Sigmoid colon (tissue), 4 donors: ENCODE results near the gene AIRE.

Experiments used
- CTCF ChIP-seq, 4 experiments: fragments of 450-650 bp in 3 of 4; fragments of 200-600 bp in 1 of 4; IDR thresholded peaks; one replicate each; pipeline ENCODE4 v1.5.1; 2016 to 2019; ENCODE audit warnings: antibody characterized with exemption in 4 of 4, mild to moderate bottlenecking in 3 of 4, moderate library complexity in 2 of 4
- POLR2A ChIP-seq, 2 donors: fragments of 450-650 bp; IDR thresholded peaks; one replicate each; pipeline ENCODE4 v1.6.1; 2016; ENCODE audit warnings: antibody characterized with exemption in 2 of 2, mild to moderate bottlenecking in 2 of 2, moderate library complexity in 2 of 2
- POLR2AphosphoS5 ChIP-seq, 4 donors: sonication (generic); formaldehyde crosslinking; IDR thresholded peaks; one replicate each; pipeline ENCODE4 v1.6.1; 2017; ENCODE audit warnings: antibody characterized with exemption in 4 of 4

DNA sequence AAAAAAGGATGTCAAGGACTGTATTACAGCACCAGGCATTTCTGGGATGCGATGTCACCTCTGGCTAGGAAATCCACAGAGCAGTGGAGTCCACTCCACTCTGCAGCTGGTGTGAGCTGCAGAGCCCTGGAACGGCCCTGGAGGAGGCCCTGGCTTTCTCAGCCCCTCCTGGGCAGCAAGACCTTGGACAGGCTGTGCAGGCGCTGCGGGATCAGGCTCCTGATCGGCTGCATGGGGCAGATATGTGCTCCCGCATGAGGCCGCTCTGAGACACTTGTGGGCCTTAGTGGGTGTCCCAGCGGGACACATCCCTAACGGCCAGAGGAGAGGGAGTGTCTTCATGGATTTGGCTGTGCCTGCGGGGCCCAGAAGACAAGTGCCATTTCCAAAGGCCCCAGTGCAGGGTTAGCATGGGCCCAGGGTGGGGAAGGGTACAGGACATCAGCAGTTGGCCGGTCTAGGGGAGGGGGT is 30.1 kb upstream of the AIRE start:
- TF ChIP-seq CTCF (IDR thresholded peaks at IDR 0.05) (no peak), POLR2A (IDR thresholded peaks at IDR 0.05) (no peak), POLR2AphosphoS5 (IDR thresholded peaks at IDR 0.05) (no peak)
